ENCODE data around the gene GPX4.
A peak's percentile ranks its signal among the peaks of the same experiment; 100 is the strongest.

GPX4 gene

DNA sequence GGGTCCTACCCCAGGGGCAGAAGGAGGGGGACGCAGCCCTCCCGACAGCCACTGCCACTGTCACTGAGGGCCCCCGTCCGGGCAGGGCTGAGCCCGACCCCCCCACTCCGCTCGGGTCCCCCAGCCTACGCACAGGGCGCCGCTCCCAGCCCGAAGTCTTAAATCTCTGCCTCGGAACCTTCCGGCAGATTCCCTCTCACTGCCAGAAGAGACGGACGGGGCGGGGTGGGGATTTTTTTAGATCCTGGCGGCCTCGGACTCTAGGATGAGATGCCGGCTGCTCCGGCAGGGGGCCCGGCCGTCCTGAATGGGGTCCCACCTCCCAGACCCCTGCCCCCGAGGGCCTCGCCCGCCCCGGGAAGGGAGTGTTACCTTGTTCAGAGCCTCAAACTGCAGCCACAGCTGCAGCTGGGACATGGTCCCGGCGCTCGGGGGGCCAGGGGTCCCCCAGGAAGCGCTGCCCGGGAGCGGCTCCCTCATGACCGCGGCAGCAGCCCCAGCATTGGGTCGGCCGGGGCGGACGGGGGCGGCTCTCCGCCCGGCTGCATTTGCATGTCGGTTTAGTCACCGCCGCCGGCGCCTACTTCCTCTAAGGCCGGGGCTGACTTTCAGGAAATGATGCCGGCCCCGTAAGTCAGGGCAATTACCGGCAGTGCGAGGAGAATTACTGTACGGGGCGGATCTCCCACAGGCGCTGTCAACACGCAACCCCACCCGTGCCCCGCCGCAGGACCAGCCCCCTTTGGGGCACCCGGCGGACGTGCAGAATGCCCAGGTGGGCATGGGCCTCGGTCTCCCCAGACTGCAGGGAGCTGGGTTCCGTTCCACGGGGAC, 28.1 kb downstream of the GPX4 start:
- in situ Hi-C loops (cut with HindIII; ENCODE audit: low pct_unique_long_range_greater_than_20kb, low sequenced_read_pairs), result no loop called here
- no peak for DNase-seq (ENCODE audit: low read depth in 1 of 2, low spot score in 1 of 2)

DNA sequence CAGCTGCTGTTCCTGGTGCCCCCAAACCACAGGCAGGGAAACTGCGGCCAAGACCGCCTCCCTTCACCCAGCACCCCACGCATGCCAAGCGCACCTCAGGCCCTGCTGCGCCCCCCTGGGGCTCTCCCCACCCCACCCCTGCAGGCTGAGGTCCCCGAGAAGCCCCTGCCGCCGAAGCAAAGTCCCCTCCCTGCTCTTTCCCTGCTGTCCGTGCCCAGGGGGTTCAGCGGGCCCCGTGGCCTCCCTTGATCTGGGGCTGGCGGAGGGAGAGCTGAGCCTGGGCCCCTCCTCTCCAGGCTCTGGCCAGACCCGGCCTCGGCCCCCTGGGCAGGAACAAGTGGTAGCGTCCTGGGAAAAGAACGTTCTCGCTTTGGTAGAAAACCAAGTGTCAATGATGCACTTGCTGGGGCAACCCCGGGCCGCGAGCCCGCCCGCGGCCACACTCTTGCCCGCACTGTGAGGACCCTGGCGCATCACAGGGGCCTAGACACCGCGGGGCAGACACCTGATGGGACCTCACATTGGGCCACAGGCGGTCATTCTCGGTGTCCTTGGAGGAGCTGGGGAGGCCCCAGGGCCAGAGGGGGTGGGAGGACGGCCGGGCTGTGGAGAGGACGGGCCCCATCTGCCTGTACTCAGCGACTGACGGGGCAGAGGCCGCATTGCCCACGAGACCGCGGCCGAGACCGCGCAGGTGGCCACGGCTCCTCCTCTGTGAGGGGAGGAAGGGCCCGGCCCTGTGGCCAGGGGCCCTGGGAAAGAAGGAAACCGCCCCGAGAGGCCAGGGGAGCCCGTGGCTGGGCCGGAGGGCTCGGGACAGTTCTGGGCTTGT, 29.0 kb downstream of the GPX4 start:
- in situ Hi-C loops (cut with HindIII; ENCODE audit: low pct_unique_long_range_greater_than_20kb, low sequenced_read_pairs), result no loop called here
- no peak for DNase-seq (ENCODE audit: low read depth in 1 of 2, low spot score in 1 of 2)
- TF ChIP-seq JUND (IDR thresholded peaks at IDR 0.05; ENCODE audit: low read depth), result no peak

More for the DNA sequence above, 28.1 kb downstream of the GPX4 start:
- no peak for TF ChIP-seq JUND (IDR thresholded peaks at IDR 0.05; ENCODE audit: low read depth)

DNA sequence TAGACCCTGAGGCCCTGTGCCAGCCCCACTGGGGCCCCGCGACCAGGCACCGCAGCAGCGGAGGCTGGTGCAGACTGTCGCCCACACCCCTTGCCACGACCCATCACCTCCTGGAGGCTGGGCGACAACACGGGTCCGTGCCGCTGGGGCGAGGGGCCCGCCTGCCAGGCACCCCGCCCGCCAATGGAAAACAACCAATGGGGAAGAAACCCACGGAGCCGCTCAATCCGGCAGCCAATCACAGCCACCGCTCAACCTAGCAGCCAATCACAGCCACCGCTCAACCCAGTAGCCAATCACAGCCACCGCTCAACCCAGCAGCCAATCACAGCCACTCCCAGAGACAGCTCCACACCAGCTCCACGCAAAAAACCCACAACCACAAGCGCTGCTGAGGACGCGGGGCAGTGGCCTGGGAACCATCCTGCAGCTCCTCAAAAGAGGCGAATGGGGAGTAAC, 29.7 kb downstream of the GPX4 start:
- peak in 1 of 2 experiments; percentile 37 for DNase-seq (ENCODE audit: low read depth in 1 of 2, low spot score in 1 of 2)
- TF ChIP-seq JUND (IDR thresholded peaks at IDR 0.05; ENCODE audit: low read depth), result no peak
- in situ Hi-C loops (cut with HindIII; ENCODE audit: low pct_unique_long_range_greater_than_20kb, low sequenced_read_pairs), result no loop called here

DNA sequence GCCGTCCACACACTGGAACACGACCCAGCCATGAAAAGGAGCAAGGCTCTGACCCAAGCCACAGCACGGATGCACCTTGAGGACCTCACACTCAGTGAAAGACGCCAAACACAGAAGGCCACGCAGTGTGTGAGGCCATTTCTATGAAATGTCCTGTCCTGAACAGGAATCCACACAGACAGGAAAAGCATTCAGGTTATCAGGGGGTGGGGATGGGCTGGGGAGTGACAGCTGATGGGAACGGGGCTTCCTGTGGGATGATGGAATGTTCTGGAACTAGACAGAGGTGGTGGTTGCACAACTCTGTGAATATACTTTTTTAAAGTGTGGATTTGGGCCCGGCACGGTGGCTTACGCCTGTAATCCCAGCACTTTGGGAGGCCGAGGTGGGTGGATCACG, 30.6 kb downstream of the GPX4 start:
- DNase-seq (ENCODE audit: low read depth in 1 of 2, low spot score in 1 of 2), result no peak
- in situ Hi-C loops (cut with HindIII; ENCODE audit: low pct_unique_long_range_greater_than_20kb, low sequenced_read_pairs), result no loop called here
- TF ChIP-seq JUND (IDR thresholded peaks at IDR 0.05; ENCODE audit: low read depth), result no peak

DNA sequence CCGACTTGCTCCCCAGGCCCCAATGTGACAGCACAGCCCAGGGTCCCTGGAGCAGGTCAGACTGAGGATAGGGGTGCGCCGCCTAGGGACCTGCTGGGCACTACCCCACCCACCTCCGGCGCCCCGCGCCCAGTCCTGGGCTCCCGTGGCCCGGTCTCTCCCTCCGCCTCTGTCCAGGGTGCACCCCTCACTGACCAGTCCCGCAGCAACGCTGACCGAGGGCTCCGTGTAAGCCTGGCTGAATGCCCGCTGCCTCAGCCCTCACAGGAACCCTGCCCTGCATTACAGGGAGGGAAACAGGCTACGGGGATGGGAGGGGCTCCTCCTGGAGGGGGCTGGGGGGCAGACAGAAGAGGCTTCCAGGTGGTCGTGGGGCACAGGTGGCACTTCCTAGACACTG, 31.7 kb downstream of the GPX4 start:
- DNase-seq (ENCODE audit: low read depth in 1 of 2, low spot score in 1 of 2), result no peak
- in situ Hi-C loops (cut with HindIII; ENCODE audit: low pct_unique_long_range_greater_than_20kb, low sequenced_read_pairs), result no loop called here
- no peak for TF ChIP-seq JUND (IDR thresholded peaks at IDR 0.05; ENCODE audit: low read depth)

- TF ChIP-seq JUND (IDR thresholded peaks at IDR 0.05; ENCODE audit: low read depth), result no peak
- in situ Hi-C loops (cut with HindIII; ENCODE audit: low pct_unique_long_range_greater_than_20kb, low sequenced_read_pairs), result no loop called here
- no peak for DNase-seq (ENCODE audit: low read depth in 1 of 2, low spot score in 1 of 2)
Measured at GRCh38 chr19:1136201-1136600, 32.4 kb downstream of the GPX4 start.

GRCh38 chr19:1136621-1137317, 33.0 kb downstream of the GPX4 start:
- no peak for TF ChIP-seq JUND (IDR thresholded peaks at IDR 0.05; ENCODE audit: low read depth)
- DNase-seq (ENCODE audit: low read depth in 1 of 2, low spot score in 1 of 2), result no peak
- in situ Hi-C loops (cut with HindIII; ENCODE audit: low pct_unique_long_range_greater_than_20kb, low sequenced_read_pairs), result no loop called here

- TF ChIP-seq JUND (IDR thresholded peaks at IDR 0.05; ENCODE audit: low read depth), result no peak
- in situ Hi-C loops (cut with HindIII; ENCODE audit: low pct_unique_long_range_greater_than_20kb, low sequenced_read_pairs), result no loop called here
- DNase-seq (ENCODE audit: low read depth in 1 of 2, low spot score in 1 of 2), result no peak
Measured at GRCh38 chr19:1138121-1138520, 34.3 kb downstream of the GPX4 start.

DNA sequence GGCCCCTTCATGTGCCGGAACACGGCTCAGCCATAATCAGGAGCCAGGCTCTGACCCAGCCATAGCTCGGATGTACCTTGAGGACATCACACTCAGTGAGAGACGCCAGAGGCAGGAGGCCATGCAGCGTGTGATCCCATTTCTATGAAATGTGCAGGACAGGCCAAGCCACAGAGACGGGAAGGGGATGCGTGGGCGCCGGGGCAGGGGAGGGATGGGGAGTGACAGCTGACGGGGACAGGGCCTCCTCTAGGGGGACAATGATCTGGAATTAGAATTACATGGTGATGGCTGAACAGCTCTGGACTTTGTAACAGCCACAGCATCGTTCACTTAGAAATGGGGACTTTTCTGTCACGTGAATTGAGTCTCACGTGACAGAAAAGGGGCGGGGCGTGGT, 35.3 kb downstream of the GPX4 start:
- in situ Hi-C loops (cut with HindIII; ENCODE audit: low pct_unique_long_range_greater_than_20kb, low sequenced_read_pairs), result no loop called here

GRCh38 chr19:1140272-1141027, 36.7 kb downstream of the GPX4 start:
- in situ Hi-C loops (cut with HindIII; ENCODE audit: low pct_unique_long_range_greater_than_20kb, low sequenced_read_pairs), result no loop called here
- DNase-seq (ENCODE audit: low read depth in 1 of 2, low spot score in 1 of 2), result no peak
- no peak for TF ChIP-seq JUND (IDR thresholded peaks at IDR 0.05; ENCODE audit: low read depth)

More for the DNA sequence above, 35.3 kb downstream of the GPX4 start:
- no peak for DNase-seq (ENCODE audit: low read depth in 1 of 2, low spot score in 1 of 2)
- TF ChIP-seq JUND (IDR thresholded peaks at IDR 0.05; ENCODE audit: low read depth), result no peak

- in situ Hi-C loops (cut with HindIII; ENCODE audit: low pct_unique_long_range_greater_than_20kb, low sequenced_read_pairs), result no loop called here
- no peak for DNase-seq (ENCODE audit: low read depth in 1 of 2, low spot score in 1 of 2)
Measured at GRCh38 chr19:1141944-1142343, 38.1 kb downstream of the GPX4 start.

More at GRCh38 chr19:1141944-1142343, 38.1 kb downstream of the GPX4 start:
- no peak for TF ChIP-seq JUND (IDR thresholded peaks at IDR 0.05; ENCODE audit: low read depth)
